NCI-H1417 (cell line): ENCODE results near the gene MAPK10.
"Not testable (repeated sequence)": the region's sequence is repeated elsewhere in the genome, so short reads cannot be mapped to it uniquely, and the experiment has no call there.

Experiments
- DNase-seq, 3 experiments: peaks; one replicate each; lab custom pipeline; 2025; lab: John Stamatoyannopoulos, UW

Gene MAPK10

DNA sequence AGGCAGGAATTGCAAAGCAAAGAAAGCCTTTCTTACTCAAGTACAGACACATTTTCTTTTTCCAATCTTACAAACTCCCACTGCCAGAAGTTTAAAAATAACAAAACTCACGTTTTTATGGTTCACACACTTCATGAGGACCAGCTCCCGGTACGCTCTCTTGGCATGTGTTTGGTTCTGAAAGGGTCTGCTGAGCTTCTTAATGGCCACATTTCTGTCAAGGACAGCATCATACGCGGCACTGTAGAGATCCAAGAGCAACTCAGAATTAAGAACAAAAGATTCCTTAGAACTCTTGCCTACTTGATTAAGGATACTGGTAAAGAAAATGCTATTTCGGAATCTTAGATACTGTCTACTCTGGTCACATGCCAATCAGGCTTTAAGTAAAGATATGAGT lies 252.7 kb downstream of the MAPK10 start:
- no peak for DNase-seq

DNA sequence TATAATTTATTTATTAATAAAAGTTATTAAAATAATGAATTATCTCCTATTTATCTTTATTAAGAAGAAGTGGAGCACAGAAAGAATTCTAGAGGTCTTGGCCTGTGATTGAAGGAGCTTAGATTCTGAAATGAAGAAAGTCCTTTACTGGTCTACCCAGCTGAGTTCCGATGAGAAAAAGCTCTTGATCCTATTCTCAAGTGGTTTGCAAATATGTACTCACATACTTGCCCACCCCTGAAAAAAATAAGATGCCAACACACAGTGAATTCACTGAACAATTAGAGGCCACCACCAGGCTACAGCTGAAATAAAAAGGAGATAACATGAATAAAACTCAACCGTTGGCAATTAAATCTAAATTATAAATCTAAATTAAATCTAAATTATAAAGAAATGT lies 253.4 kb downstream of the MAPK10 start:
- DNase-seq = peak in 1 of 3 experiments; percentile 14

DNA sequence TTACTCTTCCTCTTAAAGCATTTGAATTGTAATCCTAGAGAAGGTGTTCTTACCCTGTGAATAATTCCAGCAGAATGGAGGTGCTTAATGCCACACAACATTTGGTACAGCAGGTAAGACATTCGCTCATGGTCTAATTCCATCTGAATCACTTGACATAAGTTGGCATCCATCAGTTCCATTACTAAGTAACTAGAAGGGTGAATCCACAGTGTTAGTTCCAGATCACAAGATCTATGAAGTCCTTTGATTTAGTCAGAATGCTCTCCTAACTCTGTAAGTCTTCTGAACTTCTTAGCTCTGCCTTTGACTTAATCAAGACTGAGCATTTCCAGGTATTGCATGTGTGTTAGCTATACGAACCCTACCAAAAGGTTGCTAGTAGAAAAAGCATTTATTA lies 258.0 kb downstream of the MAPK10 start:
- DNase-seq = no peak

DNA sequence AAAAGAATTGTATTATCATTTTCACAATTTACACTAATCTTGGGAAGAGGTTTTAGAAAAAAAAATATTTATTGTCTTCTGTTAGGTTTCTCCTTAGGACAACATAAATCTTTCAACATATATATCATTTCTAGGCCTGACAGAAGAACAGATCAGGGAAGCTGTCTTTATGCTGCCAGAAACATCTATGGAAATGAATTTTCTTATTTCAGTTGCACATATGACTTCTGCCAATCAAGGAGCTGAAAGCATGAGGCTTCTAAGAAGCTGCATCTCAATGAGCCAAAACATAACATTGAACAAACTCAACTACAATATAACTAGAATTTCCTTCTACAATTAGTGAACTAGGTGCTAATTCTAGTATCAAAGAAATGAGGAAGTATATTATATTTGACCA lies 258.4 kb downstream of the MAPK10 start:
- DNase-seq = no peak

DNA sequence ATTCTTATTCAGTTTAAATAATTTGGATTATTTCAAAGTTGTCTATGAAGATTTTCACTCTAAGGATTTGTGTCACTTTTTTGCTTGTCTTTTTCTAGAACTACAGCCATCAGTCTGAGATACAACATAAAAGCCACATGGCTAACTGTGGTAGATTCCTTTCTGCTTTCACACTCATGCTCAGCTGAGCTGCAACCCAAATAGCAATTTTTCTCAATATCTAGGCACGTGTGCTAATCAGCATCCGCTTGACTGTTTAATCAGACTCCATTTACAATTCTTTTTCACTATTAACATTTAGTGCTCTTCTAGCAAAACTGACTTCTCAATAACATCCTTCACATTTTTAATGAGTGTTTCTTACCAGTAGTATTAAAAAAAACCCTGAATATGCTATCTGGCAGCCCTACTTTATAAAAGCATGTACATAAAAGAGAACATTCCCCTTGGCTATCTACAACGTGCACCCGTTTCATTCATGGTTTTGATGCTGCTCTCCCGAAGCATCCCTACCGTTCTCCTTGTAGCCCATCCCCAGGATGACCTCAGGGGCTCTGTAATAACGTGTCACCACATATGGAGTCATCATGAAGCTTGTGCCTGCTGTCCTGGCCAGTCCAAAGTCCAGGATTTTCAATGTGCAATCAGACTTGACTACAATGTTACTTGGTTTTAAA lies 259.2 kb downstream of the MAPK10 start:
- no peak for DNase-seq

DNA sequence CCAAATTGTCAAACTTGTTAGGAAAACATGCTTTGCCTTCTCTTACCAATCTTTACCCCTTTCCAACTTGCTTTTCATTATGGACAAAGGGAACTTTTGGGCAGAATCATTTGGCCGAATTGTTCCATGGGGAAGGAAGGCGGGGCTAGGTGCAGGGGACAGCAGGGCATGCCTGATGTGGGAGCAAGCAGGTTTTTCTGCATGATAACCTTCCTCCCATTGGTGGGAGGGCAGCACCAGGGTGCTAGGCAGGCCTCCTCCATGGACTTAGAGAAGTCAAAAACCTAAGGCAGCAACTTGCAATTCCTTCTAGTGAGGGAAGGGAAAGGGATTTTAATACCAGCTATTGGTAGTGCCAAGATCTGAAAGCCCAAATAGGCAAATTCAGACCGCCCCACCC lies 260.5 kb downstream of the MAPK10 start:
- DNase-seq = no peak

DNA sequence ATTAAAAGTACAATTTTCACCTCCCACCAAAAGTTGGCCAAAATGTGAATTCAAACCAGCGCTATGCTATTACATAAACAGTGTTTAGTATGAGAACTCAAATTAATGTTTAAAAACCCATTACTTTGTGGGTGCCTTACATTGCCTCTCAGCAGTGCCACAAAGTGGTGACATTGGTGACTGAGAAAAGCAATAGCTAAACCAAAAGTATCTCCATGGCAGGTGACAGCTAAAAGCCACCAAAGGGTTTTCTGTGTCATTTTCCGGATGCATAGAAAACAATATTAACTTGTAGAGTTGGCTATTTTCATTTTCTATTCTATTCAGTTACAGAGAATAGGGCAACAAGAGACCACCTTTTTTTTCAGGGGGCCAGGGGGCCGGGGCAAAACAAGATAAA lies 261.2 kb downstream of the MAPK10 start:
- DNase-seq = no peak

DNA sequence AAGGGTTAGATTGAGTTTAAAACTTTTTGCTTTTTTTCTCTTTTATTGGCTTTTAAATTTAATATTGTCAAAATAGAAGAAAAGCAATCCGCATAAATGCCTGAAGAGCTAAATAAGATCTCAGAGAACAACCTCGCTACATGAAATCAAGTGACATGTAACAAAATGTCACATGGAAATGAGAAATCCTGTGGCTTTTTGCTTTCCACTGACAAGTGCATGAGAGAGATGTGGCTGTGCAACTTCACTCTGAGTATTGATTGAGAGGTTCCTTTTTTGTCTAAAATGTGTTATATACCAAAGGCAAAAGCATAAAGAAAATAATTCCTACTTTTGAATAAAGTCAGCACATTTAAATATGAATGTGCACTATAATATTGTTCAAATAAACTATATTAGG lies 263.5 kb downstream of the MAPK10 start:
- no peak for DNase-seq

DNA sequence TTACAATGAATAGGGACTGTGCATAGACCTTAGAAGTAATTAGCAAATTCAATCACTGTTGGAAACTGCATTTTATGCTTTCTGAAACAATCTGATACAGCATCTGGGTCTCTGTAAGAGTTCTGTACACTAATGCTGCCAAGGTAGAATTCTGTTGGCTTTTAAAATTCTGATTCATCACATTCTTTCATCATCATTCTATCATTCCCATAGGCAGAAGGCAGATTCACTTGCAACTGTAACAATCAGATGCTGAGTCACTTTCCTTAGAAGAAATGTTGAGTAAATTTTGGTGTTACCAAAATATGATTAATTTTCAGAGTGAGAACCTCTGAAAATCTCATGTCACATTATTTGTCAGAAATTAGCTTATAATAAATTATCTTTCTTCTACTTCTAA lies 267.2 kb downstream of the MAPK10 start:
- no peak for DNase-seq

DNA sequence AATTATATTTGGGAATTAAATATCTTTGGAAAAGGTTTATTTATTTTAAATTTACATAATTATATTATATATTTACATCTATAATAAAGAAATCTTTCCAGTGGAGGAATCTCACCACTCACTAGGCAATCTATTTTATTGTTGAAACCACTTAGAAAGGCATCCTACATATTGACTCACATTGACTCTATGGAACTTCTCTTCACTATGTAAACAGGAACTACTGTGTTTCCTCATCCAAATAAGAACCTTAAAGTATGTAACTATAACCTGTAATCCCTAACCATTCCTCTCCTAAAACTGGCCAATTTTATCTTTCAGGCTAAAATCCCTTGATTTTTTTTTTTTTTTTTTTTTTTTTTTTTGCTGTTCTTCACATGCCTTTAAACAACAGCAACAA lies 268.7 kb downstream of the MAPK10 start:
- DNase-seq = no peak

DNA sequence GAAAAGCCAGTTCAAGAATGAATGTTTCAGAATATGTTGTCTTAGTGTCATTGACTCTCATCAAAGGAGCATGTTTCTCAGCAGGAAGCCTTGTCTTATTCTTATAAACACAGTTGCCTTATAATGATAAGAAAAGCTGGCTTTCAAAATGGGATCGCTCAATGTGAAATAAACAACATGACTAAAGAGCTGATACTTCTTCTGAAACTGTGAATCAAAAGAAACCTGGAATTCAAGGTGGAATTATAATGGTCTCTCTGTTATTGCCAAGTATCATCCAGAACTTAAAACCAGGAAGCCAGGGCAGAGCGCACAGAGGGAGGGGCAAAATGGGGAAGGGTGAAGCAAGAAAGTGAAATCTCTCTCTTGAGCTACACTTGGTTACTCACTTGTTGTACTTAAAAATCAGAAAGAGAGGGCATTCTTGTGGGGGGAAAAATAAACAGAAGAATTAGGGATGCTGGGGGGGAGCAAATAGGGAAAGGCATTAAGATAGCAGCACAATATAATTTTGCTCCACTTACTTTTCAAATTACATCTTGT lies 270.0 kb downstream of the MAPK10 start:
- DNase-seq = no peak

DNA sequence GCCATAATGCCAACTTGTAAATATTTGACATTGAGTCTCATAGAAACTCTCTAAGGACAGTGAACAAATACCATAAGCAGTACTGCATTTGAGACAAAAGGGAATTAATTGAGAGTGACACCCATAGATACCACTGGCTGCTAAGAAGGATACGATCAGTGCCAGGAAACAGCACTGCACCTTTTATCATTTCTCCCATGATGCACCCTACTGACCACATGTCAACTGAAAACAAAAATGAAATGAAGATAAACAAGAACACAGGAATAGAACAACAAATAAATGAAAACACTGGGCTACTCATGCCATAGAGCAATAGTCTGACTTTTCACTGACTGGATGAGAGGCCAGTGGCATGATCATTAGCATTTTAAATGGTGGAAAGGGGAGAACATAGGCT lies 270.8 kb downstream of the MAPK10 start:
- DNase-seq = no peak

DNA sequence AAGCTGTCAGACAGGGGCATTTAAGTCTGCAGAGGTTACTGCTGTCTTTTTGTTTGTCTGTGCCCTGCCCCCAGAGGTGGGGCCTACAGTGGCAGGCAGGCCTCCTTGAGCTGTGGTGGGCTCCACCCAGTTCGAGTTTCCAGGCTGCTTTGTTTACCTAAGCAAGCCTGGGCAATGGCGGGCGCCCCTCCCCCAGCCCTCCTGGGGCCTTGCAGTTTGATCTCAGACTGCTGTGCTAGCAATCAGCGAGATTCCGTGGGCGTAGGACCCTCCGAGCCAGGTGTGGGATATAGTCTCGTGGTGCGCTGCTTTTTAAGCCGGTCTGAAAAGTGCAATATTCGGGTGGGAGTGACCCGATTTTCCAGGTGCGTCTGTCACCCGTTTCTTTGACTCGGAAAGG lies 284.1 kb downstream of the MAPK10 start:
- not testable (repeated sequence) for DNase-seq

DNA sequence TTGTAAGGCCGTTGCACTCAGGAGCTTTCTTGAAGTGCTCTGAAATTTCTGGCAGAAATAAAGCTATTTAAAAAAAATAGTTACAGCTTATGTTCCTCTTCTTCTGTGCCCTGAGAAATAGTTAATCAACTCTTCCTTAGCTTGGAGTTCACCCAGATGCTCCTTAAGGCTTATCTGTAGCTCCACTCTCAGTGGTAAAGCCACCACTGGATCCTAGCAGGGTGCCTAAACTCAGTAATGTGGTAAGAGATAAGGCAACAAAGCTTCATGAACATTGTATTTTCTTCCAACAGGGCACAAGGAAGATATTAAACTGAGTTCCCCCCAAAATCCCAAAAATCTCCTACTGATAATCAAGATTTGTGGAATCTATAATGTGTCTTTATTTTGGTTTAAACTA lies 299.5 kb downstream of the MAPK10 start:
- DNase-seq = no peak

DNA sequence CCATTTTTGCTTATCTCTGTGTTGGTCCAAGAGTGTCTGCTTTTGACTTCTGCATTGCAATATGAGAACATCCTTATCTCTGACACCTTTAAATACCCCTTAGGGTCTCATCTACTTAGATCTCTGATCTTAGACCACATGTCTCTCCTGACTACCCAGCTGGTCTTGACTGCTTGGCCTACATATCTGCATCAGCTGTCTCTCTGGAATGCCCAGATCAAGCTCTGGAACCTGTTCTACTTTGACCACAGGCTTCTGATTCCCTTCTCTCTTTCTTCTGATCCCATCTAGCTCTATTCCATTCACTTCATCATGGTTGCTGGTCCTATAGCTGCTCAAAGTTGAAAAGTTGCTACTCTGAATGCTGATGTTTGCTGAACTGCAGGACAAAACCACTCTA lies 301.2 kb downstream of the MAPK10 start:
- no peak for DNase-seq

DNA sequence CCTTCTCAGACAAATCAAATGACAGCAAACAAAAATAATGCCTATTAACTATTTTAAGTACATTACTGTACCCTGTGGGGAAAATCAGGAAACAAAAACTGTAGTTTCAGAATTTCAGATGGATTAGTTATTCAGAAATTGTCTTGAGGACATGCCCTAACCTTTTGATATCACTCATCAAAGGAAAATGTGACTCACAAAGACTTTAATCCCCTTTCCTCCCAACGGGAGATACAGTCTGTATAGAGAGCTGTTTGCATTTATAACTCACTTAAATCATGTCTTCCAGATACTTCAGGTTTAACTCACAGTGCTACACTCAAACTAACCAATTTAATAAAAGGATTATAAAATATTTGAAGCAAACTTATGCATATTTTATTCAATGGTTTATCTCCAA lies 304.0 kb downstream of the MAPK10 start:
- DNase-seq = no peak

DNA sequence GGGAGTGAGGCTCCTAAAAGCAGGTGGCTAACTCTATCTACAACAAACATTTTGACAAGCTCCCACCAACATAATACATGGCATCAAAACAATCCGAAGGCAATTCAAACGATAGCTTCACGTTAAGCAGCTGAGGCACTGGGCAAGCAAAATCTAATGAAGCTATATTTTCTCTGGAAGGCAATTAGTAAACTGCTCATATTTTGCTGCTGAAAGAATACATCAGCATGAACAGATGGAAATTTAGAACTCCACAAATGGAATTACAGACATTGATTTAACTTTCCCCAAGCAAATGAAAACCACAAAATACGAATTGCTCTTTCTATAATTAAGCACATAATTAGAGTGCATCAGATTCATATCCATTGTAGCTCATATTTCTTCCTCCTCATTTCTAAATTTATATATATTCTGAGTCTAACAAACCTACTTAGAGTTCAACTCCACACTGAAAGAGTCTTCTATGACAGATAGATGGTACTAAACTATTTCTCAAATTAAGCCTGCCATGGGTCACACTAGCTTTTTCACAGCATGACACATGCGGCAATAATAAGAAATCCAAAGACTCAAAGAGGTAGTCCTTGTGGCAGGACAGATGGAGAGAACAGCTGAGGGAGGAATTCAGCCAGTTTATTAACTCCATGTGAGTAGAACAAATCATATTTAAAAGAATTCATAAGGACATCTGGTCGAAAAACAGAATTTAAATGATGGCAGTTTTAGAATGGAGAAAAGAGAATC lies 305.4 kb downstream of the MAPK10 start:
- DNase-seq = peak in 1 of 3 experiments; percentile 30

DNA sequence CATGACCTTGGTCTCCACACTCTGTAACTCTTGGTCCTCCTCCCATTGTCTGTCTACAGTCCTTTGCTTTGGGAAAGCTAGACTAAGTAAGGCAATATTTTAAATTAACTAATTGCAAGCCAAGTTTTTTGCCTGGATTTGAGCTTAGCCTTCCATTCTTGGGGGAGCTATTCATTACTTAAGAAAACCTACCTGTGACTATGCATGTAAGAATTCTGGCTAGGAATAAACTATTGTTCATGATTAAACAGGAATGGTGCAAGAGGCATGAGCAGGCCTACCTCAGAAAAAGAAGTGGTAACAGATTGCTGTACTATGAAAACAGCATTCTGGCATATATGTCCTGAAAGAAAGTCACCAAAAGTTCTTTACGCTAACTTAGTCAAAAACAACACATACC lies 309.4 kb downstream of the MAPK10 start:
- no peak for DNase-seq

DNA sequence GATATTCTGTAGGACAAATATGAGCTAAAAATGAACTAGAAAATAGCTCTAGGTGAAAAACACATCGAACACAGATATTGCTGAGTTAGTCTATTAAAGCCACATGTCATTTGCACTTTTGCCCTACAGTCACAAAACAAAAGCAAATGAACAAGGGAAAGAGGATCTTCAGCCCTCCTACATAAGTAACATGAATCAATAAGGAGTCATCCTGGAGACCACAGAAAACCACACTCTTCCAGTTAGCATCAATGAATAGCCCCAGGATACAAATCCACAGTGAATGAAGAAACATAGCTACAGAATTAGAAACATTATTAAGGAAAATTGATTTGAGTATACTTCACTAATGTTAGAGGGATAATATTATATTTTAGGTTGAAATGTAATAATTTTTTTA lies 311.4 kb downstream of the MAPK10 start:
- no peak for DNase-seq

DNA sequence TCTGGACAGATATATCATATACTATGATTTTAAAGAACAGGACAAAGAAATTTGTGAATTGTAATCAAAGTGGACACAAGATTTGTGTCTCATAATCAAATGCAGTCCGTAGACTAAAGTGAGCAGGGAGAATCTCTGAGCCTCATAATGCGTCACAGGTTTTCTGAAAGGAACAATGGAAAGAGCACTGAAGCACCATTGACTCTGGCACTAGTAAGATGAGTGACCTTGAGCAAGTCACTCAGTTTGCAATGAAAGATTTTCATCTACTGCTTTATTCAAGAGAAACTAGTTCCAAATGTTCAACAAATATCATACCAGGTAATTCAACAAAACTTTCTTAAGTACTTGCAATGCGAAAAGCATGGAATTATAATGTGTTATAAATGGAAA lies 315.3 kb downstream of the MAPK10 start:
- DNase-seq = peak in 1 of 3 experiments; percentile 80

DNA sequence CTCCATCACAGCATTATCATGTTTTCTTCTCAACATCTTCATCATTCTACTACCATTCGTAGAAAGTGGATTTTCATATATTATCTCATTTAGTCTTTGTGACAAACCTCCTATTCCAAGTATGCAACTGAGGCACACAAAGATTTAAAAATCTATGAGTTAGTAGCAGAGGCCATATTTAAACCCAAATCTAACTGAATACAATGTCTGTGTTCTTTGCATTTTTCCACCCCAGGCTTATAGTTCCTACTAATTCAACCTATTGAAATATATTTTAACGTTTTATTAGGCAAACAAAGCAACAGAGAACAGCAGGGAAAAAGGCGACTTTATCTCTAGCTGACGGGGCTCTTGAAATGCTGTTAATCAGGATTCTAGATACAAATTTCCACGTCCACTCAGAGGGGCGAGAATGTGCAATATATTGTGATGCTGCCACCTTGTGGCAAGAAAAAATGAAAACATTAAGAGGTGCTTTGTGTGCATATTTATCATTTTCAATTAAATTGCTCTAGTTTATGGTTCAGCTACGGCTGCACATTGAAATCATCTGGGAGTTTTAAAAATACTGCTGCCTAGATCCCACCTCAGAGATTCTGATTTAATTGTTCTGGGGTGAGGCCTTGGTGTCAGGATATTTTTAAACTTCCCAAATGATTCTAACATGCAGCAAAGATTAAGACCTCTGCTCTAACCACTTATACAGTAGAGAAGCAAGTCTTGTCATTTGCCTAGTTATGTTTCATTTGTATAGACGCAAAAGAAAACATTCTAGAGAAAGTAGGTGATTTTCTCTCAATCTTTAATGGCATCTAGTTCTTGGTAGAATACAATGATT lies 315.9 kb downstream of the MAPK10 start:
- DNase-seq = peak; percentile 32 to 79 (median 79)

DNA sequence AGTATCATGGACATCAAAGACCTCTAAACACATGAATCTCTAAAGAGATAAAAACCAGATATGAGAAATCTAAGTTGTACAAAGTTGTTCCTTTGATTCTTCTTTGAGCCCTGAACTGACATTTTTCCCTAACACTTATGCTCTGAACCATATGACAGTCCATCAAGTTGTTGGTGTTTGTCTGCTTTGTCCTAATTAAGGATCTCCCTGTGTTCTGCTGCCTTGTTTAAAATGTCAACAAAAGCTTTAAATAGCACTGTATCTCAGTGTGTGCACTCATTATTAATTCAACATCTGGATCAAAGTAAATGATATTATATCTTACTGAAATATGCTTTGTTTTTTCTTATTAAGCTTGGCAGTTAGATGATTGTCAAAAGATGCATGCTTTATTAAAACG lies 321.8 kb downstream of the MAPK10 start:
- DNase-seq = peak in 1 of 3 experiments; percentile 43

DNA sequence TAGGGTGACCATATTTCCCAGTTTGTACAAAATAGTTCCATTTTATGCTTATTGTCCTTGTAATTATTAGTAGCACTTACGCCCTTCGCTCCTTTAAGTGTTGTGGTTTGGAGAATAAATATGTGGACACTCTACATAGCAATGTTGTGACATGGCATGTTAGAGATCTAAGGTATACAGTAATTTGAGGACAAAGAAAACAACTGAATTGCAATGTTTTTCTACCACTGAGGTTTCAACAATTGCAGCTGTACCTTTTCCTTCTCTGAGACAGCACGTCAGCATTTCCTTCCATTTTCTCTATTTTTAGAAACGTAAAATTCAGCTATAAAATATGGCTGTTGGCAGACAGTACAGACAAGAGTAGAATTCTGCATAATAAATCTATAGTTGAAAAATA lies 323.1 kb downstream of the MAPK10 start:
- DNase-seq = no peak
